HG03060 (cell line): Measurements from ENCODE around the gene TET3.

ENCODE experiments used
- ATAC-seq: cut with Tn5 transposase; IDR thresholded peaks from one replicate; pipeline ENCODE4 v1.9.1; 2021; ENCODE audit warnings: low read depth, moderate number of reproducible peaks; ENCODE audit not compliant: unreplicated experiment

TET3 gene

GRCh38 chr2:73985308-73986084 lies 786 bp downstream of the TET3 start:
- no peak for ATAC-seq

GRCh38 chr2:73986085-73986681 lies 1.5 kb downstream of the TET3 start:
- ATAC-seq = no peak

GRCh38 chr2:73987109-73987947 lies 2.6 kb downstream of the TET3 start:
- no peak for ATAC-seq

GRCh38 chr2:73987948-73988700 lies 3.4 kb downstream of the TET3 start:
- no peak for ATAC-seq

- no peak for ATAC-seq
Observed at GRCh38 chr2:73989972-73990371, 5.3 kb downstream of the TET3 start.

GRCh38 chr2:73990531-73990930 lies 5.8 kb downstream of the TET3 start:
- no peak for ATAC-seq

GRCh38 chr2:73992036-73992435 lies 7.3 kb downstream of the TET3 start:
- ATAC-seq = no peak

GRCh38 chr2:73993376-73993775 lies 8.7 kb downstream of the TET3 start:
- no peak for ATAC-seq

GRCh38 chr2:73993778-73994177 lies 9.1 kb downstream of the TET3 start:
- no peak for ATAC-seq

- no peak for ATAC-seq
Observed at GRCh38 chr2:73994178-73994831, 9.6 kb downstream of the TET3 start.

- no peak for ATAC-seq
Observed at GRCh38 chr2:73995810-73996209, 11.1 kb downstream of the TET3 start.

GRCh38 chr2:73997813-73998212 lies 13.1 kb downstream of the TET3 start:
- ATAC-seq = no peak

- ATAC-seq = no peak
Observed at GRCh38 chr2:73998451-73998850, 13.7 kb downstream of the TET3 start.

- ATAC-seq = no peak
Observed at GRCh38 chr2:73998933-73999332, 14.2 kb downstream of the TET3 start.

GRCh38 chr2:73999881-74000597 lies 15.3 kb downstream of the TET3 start:
- ATAC-seq = no peak

GRCh38 chr2:74000666-74001065 lies 16.0 kb downstream of the TET3 start:
- no peak for ATAC-seq

- ATAC-seq = no peak
Observed at GRCh38 chr2:74001121-74001520, 16.4 kb downstream of the TET3 start.

GRCh38 chr2:74001781-74002504 lies 17.2 kb downstream of the TET3 start:
- no peak for ATAC-seq
